ENCODE measurements around the gene CLIC1.

DNA sequence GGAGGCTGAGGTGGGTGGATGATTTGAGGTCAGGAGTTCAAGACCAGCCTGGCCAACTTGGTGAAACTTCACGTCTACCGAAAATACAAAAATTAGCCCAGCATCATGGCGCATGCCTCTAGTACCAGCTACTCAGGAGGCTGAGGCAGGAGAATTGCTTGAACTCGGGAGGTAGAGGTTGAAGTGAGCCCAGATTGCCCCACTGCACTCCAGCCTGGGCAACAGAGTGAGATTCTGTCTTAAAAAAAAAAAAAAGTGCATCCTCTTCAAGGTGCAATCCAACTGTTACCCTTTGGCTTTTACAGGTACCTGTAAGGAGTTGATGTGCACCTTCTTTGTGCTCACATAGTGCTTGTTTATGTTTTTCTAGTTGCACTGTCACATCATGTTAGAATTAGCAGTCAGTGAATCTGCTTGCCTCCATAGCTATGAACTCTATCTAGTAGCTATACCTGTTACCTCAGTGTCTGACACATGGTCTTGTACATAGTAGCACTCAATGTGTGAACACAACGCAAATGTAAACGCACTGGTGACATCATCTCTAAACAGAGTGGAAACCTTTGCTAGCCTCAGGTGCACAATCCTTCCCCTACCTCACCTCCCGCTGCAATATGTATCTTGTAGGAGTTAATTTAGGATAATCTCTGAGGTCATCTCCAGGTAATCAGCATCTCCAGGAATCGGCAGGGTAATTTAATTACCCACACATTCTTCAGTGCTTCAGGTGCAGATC, 13.1 kb upstream of the CLIC1 start:
- TF ChIP-seq, protein P1, sequence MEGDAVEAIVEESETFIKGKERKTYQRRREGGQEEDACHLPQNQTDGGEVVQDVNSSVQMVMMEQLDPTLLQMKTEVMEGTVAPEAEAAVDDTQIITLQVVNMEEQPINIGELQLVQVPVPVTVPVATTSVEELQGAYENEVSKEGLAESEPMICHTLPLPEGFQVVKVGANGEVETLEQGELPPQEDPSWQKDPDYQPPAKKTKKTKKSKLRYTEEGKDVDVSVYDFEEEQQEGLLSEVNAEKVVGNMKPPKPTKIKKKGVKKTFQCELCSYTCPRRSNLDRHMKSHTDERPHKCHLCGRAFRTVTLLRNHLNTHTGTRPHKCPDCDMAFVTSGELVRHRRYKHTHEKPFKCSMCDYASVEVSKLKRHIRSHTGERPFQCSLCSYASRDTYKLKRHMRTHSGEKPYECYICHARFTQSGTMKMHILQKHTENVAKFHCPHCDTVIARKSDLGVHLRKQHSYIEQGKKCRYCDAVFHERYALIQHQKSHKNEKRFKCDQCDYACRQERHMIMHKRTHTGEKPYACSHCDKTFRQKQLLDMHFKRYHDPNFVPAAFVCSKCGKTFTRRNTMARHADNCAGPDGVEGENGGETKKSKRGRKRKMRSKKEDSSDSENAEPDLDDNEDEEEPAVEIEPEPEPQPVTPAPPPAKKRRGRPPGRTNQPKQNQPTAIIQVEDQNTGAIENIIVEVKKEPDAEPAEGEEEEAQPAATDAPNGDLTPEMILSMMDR (optimal IDR thresholded peaks at IDR 0.05 in 1 of 3, IDR thresholded peaks at IDR 0.05 in 1 of 3, conservative IDR thresholded peaks at IDR 0.05 in 1 of 3; ENCODE audit: extremely low read depth in 1 of 3, insufficient read depth in 2 of 3, low read length in 3 of 3), result no peak
- no peak for TF ChIP-seq EZH2 (IDR thresholded peaks at IDR 0.05; ENCODE audit: low read length)

Measured in keratinocyte (primary cell).